ENCODE results near the gene ZNF500. TPM values are rescaled to one million over a fixed set of nuclear protein-coding genes. Genes with fewer than 3 reads are reported as not detected.

ZNF500 gene
- total RNA-seq, 1 experiment from 2014 or later, result 18.3 TPM

DNA sequence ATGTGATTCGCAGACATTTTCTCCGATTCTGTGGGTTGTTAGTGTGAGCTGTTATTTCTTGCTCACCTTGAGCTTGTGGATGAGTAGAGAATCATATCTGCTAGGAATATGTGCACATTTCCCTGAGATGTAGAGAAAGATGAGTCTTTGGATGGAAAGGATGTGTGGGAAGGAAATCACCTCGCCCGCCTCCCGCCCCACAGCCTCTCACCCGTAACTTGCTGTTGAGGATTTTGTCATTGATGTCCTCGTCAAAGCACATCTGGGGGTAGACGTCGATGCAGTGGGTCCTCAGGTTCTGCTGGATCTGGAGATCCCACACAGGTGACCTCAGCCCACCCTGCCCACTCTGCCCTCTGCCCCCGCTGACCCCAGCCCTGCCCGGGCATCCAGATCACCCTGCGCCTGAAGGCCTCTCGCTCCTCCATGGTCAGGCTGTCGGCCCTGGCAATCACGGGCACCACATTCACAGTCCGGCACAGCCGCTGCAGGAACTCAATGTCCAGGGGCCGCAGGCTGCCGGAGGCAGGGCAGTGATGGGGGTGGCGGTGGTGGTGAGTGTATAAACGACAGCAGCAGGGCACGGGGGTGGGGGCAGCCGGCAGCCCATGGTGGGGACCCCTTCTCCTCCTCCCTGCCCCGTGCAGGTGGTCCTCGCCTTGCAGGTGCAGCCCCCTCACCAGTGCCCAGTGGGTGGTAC, 16.4 kb upstream of the ZNF500 start:
- no peak overlapping the region for H3T11ph ChIP-seq (ENCODE audit: low read length)
- no peak overlapping the region for H2BK12ac ChIP-seq (ENCODE audit: insufficient read length, low read depth, low read length)
- no peak overlapping the region for H2AK5ac ChIP-seq (ENCODE audit: insufficient read length, low read length)
- peaks cover 3% of the 10 kb centered on the region; the same call in 1 of the 2 replicates for H3K4me1 ChIP-seq (ENCODE audit: insufficient read depth, low read length)
- Mint-ChIP-seq H3K27me3 (ENCODE audit: low read depth) (no peaks in the 10 kb centered on the region; the same call in 1 of the 2 replicates), H3K4me3 (no peak overlapping the region), H3K9me3 (no peaks in the 10 kb centered on the region; a peak in 2 of 5 replicates), H3K27ac (no peak overlapping the region), H3K4me1 (peaks cover 10 to 19% of the 10 kb centered on the region in 2 experiments), H3K36me3 (ENCODE audit: insufficient read depth in 1 of 3, low read depth in 3 of 3) (no peaks in the 10 kb centered on the region)
- no peaks in the 10 kb centered on the region for H3K79me1 ChIP-seq (ENCODE audit: insufficient read depth, low read depth, low read length, poor library complexity, severe bottlenecking)
- no peak overlapping the region for H3K23ac ChIP-seq (ENCODE audit: insufficient read length, low read depth, low read length)
- no peak overlapping the region for H4K8ac ChIP-seq (replicated peaks; ENCODE audit: insufficient read length, low read depth, low read length)
- no peaks in the 10 kb centered on the region for H4K20me1 ChIP-seq (ENCODE audit: control insufficient read depth, insufficient read depth, insufficient read length)
- no peak overlapping the region for H3K14ac ChIP-seq (ENCODE audit: insufficient read depth, low read length)
- H2BK20ac ChIP-seq (ENCODE audit: low read depth, low read length, poor library complexity, severe bottlenecking), result no peak overlapping the region
- no CpG with 5 or more reads among the region's 25 CpGs for WGBS (ENCODE audit: extremely low coverage, insufficient read length, low lambda C conversion rate)
- H2BK120ac ChIP-seq (ENCODE audit: low read depth, low read length, poor library complexity, severe bottlenecking), result no peak overlapping the region
- no peak overlapping the region for H3K4ac ChIP-seq (ENCODE audit: low read depth, low read length)
- H3K18ac ChIP-seq (ENCODE audit: insufficient read length, low read depth, low read length), result no peak overlapping the region
- TF ChIP-seq, protein P1, sequence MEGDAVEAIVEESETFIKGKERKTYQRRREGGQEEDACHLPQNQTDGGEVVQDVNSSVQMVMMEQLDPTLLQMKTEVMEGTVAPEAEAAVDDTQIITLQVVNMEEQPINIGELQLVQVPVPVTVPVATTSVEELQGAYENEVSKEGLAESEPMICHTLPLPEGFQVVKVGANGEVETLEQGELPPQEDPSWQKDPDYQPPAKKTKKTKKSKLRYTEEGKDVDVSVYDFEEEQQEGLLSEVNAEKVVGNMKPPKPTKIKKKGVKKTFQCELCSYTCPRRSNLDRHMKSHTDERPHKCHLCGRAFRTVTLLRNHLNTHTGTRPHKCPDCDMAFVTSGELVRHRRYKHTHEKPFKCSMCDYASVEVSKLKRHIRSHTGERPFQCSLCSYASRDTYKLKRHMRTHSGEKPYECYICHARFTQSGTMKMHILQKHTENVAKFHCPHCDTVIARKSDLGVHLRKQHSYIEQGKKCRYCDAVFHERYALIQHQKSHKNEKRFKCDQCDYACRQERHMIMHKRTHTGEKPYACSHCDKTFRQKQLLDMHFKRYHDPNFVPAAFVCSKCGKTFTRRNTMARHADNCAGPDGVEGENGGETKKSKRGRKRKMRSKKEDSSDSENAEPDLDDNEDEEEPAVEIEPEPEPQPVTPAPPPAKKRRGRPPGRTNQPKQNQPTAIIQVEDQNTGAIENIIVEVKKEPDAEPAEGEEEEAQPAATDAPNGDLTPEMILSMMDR (conservative IDR thresholded peaks at IDR 0.05), result no peak
- no peak overlapping the region for H2BK5ac ChIP-seq (ENCODE audit: insufficient read length, low read length)
- H3K4me2 ChIP-seq (ENCODE audit: insufficient read depth, insufficient read length, low read length), result no peak overlapping the region
- no peaks in the 10 kb centered on the region for H3K79me2 ChIP-seq (ENCODE audit: insufficient read depth, low read length)
- H3K27me3 ChIP-seq (ENCODE audit: insufficient read depth, low read length), result no peaks in the 10 kb centered on the region; the same call in 1 of the 2 replicates
- H4K91ac ChIP-seq (ENCODE audit: insufficient read length, low read depth, low read length), result no peak overlapping the region
- no peak overlapping the region for H2BK15ac ChIP-seq (ENCODE audit: low read depth, low read length)
- H3K9me3 ChIP-seq (ENCODE audit: control insufficient read depth, low read depth, low read length), result no peaks in the 10 kb centered on the region
- H4K5ac ChIP-seq (ENCODE audit: insufficient read length, low read depth, low read length), result no peak overlapping the region
- H2AFZ ChIP-seq (ENCODE audit: low read length), result no peak overlapping the region
- H3K27ac ChIP-seq (ENCODE audit: insufficient read length, low read depth, low read length), result no peak overlapping the region
- no peaks in the 10 kb centered on the region for H3K23me2 ChIP-seq (ENCODE audit: insufficient read length, low read depth, low read length, poor library complexity, severe bottlenecking)
- H3K9ac ChIP-seq (ENCODE audit: extremely low read depth, insufficient read length, low read length), result no peak overlapping the region
- no peak overlapping the region for H3K56ac ChIP-seq (ENCODE audit: insufficient read length, low read depth, low read length)
- no peak for DNase-seq

Measured in H9 (cell line).